ENCODE data around the gene SCN4A. TPM values are rescaled to one million over a fixed set of nuclear protein-coding genes. Genes with fewer than 3 reads are reported as not detected.
"Not testable (repeated sequence)": the region's sequence is repeated elsewhere in the genome, so short reads cannot be mapped to it uniquely, and the experiment has no call there.

Gene SCN4A
- 1 to 10 TPM in 1 of 2 donors, not detected in 1; 1.1 TPM for total RNA-seq

GRCh38 chr17:63972796-63973195 is at the start of gene SCN4A:
Gene SCN4A (minus strand): TSS chr17:63972918. CDS start chr17:63972841, 77 bp downstream.
- no peak for DNase-seq (ENCODE audit: low spot score)
- Histone ChIP-seq H3K4me1 (ENCODE audit: control insufficient read depth in 1 of 2, low read depth in 2 of 2) (no peaks in the 10 kb centered on the region), H3K9me3 (no peaks in the 10 kb centered on the region), H3K27ac (no peak within 1 kb of the TSS), H3K36me3 (no peaks in the 10 kb centered on the region), H3K4me3 (no peak within 1 kb of the TSS), H3K27me3 (replicated peaks; ENCODE audit: insufficient read depth) (no peaks in the 10 kb centered on the region)
- no peak for ATAC-seq (ENCODE audit: insufficient number of reproducible peaks, low FRiP score, low read depth)
- TF ChIP-seq CTCF (IDR thresholded peaks at IDR 0.05) = no peak

- H3K9me3 ChIP-seq = no peaks in the 10 kb centered on the region
- H3K27ac ChIP-seq = peak within 1 kb of the TSS in 1 of 2 donors; percentile 37
- TF ChIP-seq CTCF (IDR thresholded peaks at IDR 0.05) = no peak
- no peaks in the 10 kb centered on the region for H3K4me1 ChIP-seq (ENCODE audit: control insufficient read depth in 1 of 2, low read depth in 2 of 2)
- ATAC-seq (ENCODE audit: insufficient number of reproducible peaks, low FRiP score, low read depth) (no peak), DNase-seq (ENCODE audit: low spot score) (peak; percentile 28)
- H3K4me3 ChIP-seq = peak within 1 kb of the TSS; percentile 68
- H3K27me3 ChIP-seq (replicated peaks; ENCODE audit: insufficient read depth) = no peaks in the 10 kb centered on the region
- no peaks in the 10 kb centered on the region for H3K36me3 ChIP-seq
Measured at GRCh38 chr17:64020056-64020766, 47.5 kb upstream of the SCN4A start, which contains the start of gene ICAM2. Gene ICAM2 (minus strand): TSS chr17:64020633. CDS start chr17:64006691, 13,942 bp downstream.

DNA sequence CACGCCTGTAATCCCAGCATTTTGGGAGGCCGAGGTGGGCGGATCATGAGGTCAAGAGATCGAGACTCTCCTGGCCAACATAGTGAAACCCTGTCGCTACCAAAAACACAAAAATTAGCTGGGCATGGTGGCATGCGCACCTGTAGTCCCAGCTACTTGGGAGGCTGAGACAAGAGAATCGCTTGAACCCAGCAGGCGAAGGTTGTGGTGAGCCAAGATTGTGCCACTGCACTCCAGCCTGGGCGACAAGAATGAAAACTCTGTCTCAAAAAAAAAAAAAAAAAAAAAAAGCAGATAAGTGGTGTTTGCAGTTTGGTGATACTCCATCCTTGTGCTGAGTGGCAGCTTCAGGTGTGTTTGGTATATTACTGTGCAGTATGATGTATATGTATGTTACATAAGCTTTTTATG is 46.8 kb upstream of the SCN4A start:
- Histone ChIP-seq H3K4me3 (peak overlapping the region; percentile 68), H3K27ac (peak overlapping the region in 1 of 2 donors; percentile 37)
- H3K27me3 ChIP-seq (replicated peaks; ENCODE audit: insufficient read depth); H3K4me1 ChIP-seq (ENCODE audit: control insufficient read depth in 1 of 2, low read depth in 2 of 2); H3K9me3 ChIP-seq; ATAC-seq (ENCODE audit: insufficient number of reproducible peaks, low FRiP score, low read depth); H3K36me3 ChIP-seq; DNase-seq (ENCODE audit: low spot score): not testable (repeated sequence)

GRCh38 chr17:64017381-64017980 is 44.8 kb upstream of the SCN4A start:
- no peaks in the 10 kb centered on the region for H3K27me3 ChIP-seq (replicated peaks; ENCODE audit: insufficient read depth)
- no peak for ATAC-seq (ENCODE audit: insufficient number of reproducible peaks, low FRiP score, low read depth)
- no peaks in the 10 kb centered on the region for H3K9me3 ChIP-seq

DNA sequence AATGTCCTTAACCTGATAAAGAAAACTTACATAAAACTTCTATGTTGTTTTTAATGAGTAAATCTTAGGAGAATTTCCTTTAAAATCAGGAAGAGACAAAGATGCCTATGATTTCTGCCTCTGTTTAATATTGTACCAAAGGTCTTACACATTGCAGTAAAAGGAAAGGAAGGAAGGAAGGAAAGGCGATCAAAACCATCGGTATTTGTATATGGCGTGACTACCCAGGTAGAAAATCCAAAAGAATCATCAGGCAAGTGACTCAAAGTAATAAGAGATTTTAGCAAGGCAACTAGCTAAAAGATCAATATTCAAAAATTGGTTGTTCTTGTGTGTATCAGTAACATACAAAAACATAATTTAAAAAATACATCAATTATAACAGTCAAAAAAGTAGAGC is 44.3 kb upstream of the SCN4A start:
- DNase-seq (ENCODE audit: low spot score) = no peak
- TF ChIP-seq CTCF (IDR thresholded peaks at IDR 0.05) = no peak
- no peak overlapping the region for H3K4me3 ChIP-seq
- ATAC-seq (ENCODE audit: insufficient number of reproducible peaks, low FRiP score, low read depth) = no peak
- H3K27ac ChIP-seq = no peak overlapping the region
- H3K9me3 ChIP-seq = no peaks in the 10 kb centered on the region
- no peaks in the 10 kb centered on the region for H3K4me1 ChIP-seq (ENCODE audit: control insufficient read depth in 1 of 2, low read depth in 2 of 2)
- no peaks in the 10 kb centered on the region for H3K36me3 ChIP-seq
- no peaks in the 10 kb centered on the region for H3K27me3 ChIP-seq (replicated peaks; ENCODE audit: insufficient read depth)

More at GRCh38 chr17:64017381-64017980, 44.8 kb upstream of the SCN4A start:
- no peaks in the 10 kb centered on the region for H3K36me3 ChIP-seq
- no peak overlapping the region for H3K27ac ChIP-seq
- no peak overlapping the region for H3K4me3 ChIP-seq
- H3K4me1 ChIP-seq (ENCODE audit: control insufficient read depth in 1 of 2, low read depth in 2 of 2) = no peaks in the 10 kb centered on the region
- peak; percentile 17 for TF ChIP-seq CTCF (IDR thresholded peaks at IDR 0.05)
- DNase-seq (ENCODE audit: low spot score) = no peak
